SHP77 treated with DMSO at 0.1 percent for 48 hours (cell line): Measurements from ENCODE around the gene SIRT2.
"Not testable (repeated sequence)": the region's sequence is repeated elsewhere in the genome, so short reads cannot be mapped to it uniquely, and the experiment has no call there.

Experiments
- DNase-seq: peaks from one replicate; lab custom pipeline; 2025; lab: John Stamatoyannopoulos, UW

The SIRT2 gene

DNA sequence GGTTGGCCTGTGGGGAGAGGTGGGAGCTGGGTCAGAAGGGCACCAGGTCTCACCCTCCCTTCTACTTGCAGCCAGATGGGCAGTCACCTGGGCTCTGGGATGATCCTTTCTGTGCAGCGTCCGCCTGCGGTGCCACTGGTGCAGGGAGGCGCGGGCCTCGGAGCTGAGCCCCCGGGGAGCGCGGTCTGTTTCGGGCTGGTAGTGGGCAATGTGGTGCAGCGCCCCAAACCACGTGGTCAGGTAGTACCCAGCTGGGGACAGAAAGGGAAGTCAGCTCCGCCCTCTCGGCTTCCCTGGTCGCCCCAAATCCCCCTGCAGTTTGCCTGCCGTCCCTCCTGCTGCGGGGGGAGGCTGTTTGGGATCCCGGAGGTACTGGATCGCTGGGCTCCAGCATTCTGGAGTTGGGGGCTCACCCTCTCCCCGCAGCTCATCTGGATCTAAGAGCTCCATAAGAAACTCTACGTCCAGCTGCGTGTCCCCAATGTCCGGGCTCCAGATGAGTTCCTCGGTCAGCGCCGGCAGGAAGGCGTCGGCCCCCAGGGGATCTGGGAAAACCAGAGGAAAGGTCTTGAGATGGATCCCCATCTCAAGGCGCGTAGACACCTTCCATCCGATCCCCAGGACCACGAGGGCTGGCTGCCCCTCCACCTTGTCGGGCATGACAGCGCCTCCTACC, 30.1 kb downstream of the SIRT2 start:
- DNase-seq = no peak

DNA sequence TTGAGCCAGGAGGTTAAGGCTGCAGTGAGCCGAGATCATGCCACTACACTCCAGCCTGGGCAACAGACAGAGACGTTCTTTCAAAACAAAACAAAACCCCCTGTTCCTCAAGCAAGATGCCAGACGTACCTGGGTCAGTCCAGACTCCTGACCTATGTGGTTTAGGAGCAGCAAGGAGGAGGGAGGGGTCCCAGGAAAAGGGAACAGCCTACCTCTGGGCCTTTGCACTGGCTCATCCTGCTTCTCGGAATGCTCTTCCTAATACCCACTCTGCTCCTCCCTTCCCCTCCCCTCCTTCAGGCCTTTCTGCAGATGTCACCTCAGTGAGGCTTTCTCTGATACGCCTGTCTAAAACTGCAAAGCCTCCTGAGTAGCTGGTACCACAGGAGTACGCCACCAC, 30.9 kb downstream of the SIRT2 start:
- DNase-seq = no peak

DNA sequence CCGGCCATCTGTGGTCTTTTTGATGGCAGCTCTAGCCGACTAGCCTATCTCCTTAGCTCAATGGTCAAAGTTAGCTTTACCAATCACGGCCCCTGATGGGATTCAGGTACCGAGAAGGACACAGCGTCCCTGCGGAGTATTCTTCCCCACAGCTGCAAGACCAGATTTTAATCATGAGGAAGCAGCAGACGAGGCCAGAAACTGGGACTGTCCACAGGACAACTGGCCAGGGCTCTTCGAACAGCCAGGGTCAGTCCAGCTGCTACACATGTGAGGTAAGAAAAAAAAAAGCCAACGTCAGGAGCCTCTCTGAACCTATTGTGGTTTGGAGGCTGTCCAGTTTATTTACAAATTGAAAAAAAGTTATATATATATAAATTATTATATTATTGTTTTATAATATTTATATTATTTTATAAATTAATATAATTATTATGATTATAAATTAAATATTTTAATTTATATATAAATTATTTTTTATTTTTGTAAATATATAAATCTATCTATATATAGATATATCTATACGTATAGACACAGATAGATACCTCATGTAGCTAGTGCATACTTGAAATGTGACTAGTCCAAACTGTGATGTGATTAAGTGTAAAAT, 32.1 kb downstream of the SIRT2 start:
- DNase-seq = no peak

DNA sequence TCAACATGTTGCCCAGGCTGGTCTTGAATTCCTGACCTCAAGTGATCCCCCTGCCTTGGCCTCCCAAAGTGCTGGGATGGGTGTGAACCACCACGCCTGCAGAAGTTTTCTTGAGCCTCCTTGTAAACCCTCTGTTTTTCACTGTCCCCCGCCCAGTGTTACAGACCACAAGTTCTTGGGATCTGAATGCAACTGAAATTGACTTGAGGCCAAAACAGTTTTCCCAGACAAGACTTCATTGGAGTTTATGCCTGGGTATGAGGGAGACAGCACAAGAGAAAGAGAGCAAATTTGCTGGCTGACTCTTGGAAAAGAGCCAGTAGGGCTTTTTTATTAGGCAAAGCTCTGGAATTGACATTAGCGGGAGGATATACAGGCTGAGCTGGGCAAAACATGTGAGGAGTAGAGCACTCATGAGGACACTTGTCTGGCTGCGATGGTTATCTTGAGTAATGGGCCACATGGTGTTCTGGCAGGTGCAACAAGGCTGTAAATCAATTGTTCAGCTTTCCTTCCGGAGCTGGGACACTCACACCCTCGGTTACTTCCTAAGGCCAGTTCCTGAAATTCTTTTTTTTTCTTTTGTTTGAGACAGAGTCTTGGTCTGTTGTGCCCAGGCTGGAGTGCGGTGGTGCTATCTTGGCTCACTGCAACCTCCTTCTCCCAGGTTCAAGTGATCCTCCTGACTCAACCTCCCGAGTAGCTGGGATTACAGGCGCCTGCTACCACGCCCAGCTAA, 36.9 kb downstream of the SIRT2 start:
- peak; percentile 94 for DNase-seq

DNA sequence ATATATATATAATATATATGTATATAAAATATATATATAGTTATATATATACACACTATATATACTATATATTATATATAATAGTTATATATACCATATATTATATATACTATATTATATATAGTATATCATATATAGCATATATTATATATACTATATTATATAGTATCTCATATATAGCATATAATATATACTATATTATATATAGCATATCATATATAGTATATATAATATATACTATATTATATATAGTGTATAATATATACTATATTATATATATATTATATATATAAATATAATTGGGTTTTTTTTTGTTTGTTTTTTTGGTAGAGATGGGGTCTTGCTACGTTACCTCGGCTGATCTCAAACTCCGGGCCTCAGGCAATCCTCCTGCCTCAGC, 38.0 kb downstream of the SIRT2 start:
- no peak for DNase-seq

DNA sequence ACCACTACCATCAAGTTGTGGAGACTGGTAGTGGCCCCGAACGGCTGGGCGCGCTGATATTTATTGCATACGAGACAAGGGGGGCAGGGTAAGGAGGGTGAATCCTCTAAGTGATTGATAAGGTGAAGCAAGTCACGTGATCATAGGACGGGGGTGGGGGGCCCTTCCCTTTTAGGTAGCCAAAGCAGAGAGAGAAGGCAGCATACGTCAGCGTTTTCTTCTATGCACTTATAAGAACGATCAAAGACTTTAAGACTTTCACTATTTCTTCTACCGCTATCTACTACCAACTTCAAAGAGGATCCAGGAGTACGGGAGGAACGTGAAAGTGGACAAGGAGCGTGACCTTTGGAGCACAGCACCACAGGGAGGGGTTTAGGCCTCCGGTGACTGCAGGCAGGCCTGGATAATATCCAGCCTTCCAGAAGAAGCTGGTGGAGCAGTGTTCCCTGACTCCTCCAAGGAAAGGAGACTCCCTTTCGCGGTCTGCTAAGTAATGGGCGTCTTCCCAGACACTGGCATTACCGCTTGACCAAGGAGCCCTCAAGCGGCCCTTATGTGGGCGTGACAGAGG, 39.7 kb downstream of the SIRT2 start:
- DNase-seq = not testable (repeated sequence)

DNA sequence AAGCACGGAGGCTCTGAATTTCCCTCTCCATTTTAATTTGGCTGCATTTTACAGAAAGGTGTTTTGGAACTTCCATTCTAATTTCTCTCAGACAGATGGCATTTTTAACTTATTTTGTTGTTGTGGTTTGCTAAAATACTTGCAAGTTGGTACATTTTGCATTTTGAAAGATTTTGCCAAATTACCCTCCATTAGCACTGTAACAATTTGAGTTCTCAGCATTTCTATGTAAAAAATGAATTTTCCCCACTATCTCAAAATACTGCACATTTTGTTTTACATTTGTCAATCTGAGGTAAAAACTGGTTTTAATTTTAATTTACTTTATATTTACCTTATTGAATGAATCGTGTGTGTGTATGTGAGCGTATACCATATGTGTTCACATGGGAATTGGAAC, 42.6 kb downstream of the SIRT2 start:
- no peak for DNase-seq

DNA sequence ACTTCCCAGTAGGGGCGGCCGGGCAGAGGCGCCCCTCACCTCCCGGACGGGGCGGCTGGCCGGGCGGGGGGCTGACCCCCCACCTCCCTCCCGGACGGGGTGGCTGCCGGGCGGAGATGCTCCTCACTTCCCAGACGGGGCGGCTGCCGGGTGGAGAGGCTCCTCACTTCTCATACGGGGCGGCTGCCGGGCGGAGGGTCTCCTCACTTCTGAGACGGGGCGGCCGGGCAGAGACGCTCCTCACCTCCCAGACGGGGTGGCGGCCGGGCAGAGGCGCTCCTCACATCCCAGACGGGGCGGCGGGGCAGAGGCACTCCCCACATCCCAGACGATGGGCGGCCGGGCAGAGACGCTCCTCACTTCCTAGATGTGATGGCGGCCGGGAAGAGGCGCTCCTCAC, 43.7 kb downstream of the SIRT2 start:
- DNase-seq = not testable (repeated sequence)

DNA sequence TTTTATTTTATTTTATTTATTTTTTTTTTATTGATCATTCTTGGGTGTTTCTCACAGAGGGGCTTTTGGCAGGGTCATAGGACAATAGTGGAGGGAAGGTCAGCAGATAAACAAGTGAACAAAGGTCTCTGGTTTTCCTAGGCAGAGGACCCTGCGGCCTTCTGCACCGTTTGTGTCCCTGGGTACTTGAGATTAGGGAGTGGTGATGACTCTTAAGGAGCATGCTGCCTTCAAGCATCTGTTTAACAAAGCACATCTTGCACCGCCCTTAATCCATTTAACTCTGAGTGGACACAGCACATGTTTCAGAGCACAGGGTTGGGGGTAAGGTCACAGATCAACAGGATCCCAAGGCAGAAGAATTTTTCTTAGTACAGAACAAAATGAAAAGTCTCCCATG, 44.5 kb downstream of the SIRT2 start:
- not testable (repeated sequence) for DNase-seq

DNA sequence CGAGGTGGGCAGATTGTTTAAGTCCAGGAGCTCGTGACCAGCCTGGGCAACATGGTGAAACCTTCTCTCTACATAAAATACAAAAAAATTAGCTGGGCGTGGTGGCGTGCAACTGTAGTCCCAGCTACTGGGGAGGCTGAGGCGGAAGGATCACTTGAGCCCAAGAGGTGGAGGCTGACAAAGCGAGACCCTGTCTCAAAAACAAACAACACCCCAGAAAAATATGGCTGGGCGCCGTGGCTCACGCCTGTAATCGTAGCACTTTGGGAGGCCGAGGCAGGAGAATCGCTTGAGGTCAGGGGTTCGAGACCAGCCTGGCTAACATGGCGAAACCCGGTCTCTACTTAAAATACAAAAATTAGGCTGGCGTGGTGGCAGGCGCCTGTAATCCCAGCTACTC, 46.2 kb downstream of the SIRT2 start:
- DNase-seq = no peak

DNA sequence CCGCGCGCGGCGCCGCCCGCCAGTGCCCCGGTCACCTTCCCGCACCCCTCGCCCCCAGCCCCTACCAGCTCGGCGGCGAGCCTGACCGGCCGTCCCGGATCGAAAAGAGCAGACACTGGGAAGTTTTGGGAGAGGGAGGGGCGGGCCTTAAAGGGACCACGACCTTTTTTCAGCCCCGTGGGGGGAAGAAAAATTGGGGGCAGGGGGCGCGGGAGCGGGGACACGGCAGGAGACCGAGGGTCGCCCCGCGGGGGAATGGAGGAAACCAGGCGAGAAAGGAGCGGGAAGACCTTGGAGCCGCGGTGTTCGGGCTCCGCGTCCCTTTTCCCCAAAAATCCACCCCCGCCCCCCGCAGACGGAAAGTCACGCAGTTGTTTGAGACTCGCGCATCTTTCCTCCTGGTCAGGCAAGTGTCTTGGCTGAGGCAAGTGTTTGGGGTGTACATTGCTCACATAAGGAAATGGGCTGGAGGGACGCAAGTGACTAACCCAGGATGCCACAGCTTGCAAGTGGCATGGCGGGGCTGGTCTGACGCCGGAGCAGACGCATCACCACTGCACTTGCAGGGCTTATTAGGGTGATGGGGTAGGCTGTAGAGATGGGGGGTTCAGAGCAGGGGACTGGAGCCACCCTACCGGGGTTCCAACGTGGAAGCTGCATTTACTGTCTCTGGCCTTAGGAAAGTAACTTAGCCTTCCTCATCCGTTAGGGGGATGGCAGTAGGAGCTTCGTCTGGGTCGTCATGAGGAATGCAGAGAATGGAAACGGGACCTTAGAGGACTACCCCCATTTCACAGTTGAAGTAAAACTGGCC, 47.0 kb downstream of the SIRT2 start:
- DNase-seq = no peak

DNA sequence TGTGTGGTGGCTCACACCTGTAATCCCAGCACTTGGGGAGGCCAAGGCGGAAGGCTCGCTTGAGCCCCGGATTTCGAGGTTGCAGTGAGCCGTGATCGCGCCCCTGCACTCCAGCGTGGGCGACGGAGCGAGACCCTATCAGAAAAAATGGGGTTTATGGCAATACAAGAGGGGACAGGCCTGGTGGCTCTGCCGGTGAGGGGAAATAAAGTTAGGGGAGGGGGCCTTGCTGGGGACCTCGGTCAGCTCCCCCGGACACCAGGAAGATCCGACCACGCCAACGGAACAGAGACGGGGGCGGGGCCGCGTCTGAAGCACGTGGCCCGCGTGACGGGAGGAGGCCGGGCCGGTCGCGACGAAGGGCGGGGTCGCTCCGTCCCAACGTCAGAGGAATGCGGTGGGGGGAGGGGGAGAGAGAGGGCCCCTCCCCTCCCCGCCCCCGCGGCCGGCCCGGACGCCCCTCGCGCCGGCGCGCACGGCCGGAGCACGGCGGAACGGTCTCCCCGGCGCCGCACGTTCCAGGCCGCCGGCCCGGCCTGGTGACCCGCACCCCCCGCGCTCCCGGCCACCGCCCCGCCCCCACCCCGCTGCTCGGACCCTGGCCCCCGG, 47.7 kb downstream of the SIRT2 start:
- peak; percentile 77 for DNase-seq

DNA sequence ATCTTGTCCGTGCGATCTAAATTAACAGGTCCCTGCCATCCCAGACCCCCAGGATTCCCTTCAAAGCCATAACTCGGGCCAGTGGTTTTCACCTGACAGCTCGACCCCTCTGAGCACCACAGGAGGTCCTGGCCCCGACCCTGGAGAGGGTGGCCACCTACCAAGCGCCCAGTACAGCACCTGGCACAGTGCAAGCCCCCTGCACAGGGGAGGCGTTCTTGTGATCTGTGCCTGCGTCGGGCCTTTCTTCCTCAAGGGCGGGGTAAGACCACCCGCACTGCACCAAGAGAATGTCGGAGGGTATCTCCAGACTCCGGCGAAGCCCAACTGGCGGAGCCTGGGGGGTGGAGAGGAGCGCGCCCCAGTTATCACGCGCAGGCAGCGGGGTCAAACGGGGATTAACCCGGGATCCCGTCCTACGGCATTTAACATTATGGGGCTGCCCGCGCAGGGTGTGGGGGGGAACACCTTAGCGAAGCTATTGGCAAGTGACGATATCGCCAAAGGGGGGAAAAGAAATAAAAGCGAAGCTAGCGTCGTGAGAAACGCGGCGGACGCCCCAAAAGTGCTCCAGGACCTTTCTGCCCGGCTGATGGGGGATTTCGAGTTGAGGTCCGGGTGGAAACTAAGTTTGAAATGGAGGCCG, 48.3 kb downstream of the SIRT2 start:
- no peak for DNase-seq

DNA sequence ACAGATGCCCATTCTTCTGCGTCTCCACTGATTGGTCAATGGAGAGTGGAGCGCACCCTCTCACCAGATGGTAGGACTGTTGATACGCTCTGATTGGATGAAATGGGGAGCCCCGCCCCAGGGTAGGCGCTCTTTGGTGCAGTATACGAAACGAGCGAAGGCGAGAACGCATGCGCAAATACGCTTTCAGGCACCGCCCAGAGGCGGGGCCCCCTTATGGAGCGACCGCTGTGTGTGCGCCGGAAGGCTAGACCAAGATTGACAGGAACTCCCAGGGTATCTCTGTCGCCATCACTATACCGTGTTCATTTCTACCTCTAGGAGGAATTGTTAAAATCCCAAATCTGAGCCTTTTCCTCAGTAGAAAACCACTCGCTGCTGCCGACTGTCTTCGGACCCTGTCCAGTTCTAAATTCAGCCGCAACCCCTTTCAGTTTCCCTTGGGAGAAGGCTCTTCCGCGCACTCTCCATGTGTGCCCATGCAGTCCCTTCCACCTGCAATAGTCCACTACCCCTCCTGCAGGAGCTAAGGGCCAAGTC, 48.9 kb downstream of the SIRT2 start:
- DNase-seq = peak; percentile 80

DNA sequence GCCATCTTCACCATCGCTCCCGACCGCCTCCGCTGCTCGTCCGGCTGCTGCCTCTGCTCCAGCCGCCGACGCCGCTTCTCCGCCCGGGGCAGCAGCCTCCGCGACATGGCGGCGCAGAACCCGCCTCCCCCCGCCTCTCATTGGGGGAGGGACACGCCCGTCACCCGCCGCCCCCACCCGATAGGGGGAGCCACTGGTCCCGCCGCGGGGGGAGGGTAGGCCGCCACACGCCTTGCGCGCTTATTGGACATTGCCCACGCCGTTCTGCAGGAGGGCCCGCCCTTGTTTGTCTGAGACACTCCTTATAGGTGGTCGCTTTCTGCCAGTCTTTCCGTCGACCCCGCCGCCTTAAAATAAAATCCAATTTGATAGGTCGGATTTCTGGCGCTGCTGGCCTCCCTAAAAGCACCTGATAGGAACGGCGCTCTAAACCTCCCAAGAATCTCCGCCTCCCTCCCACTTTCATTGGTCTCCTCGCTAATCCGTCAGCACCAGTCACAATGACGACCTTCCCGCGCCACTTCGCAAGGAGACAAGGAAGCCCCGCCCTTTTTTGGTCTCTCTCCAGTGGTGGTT, 49.5 kb downstream of the SIRT2 start, which contains the start of gene HNRNPL:
HNRNPL (minus strand) TSS at position 127 of the 576 bp plus-strand sequence; CDS start at position 107, 20 bp downstream.
- DNase-seq = peak; percentile 100

DNA sequence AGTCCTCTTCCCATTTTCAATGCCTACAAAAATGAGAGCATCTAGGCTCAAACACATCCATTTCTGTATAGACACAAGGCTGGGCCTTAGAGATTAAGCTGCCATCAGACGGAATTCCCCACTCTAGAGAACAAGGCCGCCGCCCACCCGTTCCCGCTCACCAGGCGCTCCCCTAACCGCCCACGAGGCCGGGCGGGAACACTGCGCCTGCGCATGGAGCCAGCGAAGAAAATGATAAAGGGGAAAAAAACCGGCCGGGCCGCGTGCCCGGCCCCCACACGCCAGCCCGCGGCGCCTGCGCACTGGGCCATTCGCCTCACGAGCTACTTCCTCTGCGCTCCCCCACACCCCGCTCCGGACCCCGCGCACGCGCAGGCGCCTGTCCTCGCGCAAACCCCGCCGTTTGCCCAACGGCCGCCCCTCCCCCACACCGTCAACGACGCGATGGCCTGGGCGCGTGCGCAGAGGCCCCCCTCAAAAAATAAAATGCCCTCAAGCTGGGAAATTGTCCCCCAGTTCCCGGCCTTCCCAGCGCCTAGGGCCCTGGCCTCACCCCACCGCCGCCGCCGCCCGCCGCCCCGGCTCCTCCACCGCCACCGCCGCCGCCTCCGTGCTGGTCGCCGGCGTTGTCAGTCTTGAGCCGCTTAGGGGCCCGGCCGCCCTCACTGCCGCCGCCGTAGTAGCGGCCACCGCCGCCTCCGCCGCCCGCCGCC, 50.1 kb downstream of the SIRT2 start:
- peak; percentile 84 for DNase-seq

DNA sequence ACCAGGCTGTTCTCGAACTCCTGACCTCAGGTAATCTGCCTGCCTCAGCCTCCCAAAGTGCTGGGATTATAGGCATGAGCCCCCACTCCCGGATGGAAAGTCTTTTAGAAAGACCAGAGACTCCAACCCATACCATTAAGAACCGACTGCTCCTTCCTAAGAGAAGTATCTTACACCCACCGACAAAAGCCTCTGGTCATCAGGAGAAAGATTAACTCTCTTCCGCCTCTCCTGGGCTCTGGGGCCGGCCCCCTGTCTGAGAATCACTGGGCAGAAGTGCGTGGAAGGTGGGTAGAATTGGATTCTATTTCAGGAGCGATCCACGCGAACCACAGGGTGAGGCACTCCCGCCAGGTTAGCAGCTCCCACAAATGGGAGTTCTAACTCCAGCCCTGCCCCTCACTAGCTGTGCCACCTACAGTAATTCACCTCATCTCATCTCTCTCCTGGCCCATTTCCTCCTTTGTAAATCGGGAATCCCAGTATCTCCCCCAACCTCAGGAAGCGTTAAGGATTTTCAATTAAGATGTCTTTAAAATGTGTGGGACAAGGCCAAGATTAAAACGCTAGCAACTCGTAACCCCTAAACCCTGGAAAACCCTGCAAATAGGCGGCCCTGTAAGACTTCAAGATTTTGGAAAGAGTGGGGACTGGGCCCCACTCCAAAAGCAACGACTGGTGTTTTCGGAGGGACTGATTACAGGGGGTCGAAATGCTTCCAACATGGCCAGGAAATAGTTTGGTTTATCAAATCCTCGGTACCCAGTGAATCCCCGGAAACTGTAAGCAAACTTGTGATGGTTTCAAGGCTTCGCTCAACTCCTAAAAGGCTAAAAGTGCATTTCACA, 50.9 kb downstream of the SIRT2 start:
- DNase-seq = no peak

DNA sequence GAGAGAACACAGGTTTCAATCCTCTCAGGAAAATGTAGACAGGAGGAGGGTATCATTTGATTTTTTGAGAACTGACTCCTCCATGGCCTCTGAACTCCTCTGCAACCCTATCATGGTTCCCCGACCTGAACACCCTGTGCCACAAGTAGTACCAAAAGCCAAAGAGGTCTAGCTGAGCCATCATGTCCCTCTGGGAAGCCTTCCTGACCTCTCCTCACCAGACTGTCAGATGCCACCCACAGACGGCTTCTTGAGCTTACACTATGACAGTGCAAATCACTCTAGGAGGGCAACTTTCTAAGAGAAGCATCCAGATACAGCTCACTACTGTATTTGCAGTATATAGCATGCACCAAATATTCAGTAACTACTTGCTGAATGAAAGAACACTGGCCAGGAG, 53.3 kb downstream of the SIRT2 start:
- DNase-seq = no peak
